Measurements from ENCODE around the gene MST1R. TPM values are rescaled to one million over a fixed set of nuclear protein-coding genes. Genes with fewer than 3 reads are reported as not detected.

The MST1R gene
- total RNA-seq, 1 donor from 2014 or later: 1.6 TPM

DNA sequence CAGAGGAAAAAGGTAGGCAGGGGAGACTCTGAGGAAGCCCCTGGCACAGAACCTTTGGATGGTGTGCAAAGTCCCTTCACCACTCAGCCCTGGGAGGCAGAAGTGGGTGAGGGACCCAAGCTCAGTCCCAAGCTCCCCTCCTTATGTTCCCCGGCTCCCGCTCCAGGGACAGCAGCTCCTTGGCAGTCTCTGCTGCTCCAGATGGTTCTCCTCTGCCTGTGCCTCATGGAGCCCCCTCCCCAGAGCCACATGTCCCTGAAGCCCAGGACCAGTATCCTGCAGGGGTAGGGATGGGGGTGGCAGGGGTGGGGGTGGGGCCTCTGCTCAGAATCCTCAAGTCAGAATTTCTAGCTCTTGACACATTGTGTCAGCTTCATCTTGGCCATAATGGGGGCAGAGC, 26.0 kb downstream of the MST1R start:
- DNase-seq (ENCODE audit: low read depth): no peak

DNA sequence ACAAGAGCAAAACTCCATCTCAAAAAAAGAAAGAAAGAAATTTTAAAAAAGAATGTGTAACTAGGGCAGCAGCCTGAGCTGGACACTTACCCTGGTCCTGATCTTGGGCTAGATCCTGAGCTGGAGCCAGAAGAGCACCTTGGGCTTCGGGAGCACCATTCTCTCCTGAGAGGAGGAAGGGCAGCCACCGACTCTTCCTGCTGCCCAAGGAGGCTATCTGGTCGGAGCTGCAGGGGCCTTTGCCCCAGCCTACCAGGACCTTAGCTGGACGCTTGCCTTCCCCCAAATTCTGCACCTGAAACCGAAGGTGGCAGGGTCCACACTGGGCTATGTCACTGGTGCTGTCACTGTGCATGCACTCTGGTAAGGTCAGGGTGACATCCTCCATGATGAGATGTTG, 27.1 kb downstream of the MST1R start:
- DNase-seq (ENCODE audit: low read depth): no peak

DNA sequence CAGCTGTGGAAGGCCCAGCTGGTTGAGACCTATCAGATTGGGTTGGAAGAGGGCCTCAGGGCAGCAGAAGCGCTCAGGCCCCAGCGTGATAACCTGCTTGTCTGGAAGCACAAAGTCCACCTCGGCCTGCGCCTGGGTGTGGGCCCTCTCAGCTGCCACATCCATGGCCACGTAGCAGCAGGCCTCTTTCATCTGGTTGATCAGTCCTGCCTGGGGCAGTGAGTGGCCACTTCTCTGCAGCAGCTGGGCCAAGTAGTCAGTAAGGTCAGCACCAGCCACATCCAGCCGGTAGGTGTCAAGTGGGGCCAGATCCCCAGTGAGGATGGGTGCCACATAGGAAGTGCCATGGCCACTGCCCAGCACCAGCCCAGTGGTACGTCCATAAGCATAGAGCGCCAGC, 30.1 kb downstream of the MST1R start:
- DNase-seq (ENCODE audit: low read depth): no peak

DNA sequence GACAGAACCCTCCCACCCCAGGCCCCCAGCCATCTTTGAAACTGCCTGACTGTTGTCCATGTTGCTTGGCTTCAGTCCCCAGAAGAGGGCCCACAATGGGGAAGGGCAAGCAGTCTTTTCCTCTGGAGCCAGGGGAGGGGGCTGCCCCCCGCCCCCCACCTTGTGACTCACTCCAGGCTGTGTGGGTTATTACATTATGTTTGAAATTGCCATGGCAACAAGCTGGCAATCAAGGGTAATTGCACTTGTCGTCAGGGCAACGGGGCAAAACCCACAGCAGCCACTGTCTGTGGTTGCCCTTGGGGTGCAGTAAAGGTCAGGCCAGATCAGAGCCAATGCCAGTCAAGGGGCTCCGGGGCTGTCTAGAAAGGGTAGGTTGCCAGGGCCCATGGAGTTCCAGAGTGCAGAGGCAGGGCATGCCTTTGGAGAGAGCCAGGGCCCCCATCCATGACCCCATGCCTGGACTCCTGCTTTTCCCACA, 30.8 kb downstream of the MST1R start:
- peak; percentile 66 for DNase-seq (ENCODE audit: low read depth)

DNA sequence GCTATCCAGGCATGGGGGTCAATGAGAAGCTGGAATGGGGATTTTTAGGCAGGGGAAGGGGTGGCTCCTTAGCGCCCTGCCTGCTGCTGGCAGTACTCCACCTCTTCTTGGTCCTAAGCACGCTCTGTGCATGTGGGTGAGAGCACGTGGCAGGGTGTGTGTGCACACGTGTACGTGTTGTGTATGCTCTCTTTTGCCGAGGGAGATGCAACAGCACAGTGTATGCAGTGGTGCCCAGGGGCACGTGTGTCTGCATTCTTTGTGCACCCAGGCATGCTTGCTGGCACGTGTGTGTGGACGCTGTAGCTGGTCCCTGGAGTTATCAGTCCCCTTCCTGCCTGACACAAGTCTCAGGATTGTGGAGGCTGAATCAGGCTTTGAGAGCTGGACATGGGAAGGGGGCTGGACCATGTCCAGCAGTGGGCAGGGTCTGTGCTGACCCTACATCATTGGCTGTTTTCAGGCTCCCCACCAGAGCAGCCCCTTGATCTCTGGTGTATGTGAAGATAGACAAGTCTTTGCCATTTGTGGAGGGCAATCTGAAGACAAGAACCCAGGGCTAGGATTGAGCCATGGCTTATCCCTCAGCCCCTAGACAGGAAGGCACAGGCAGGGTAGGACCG, 32.0 kb downstream of the MST1R start:
- DNase-seq (ENCODE audit: low read depth): no peak

DNA sequence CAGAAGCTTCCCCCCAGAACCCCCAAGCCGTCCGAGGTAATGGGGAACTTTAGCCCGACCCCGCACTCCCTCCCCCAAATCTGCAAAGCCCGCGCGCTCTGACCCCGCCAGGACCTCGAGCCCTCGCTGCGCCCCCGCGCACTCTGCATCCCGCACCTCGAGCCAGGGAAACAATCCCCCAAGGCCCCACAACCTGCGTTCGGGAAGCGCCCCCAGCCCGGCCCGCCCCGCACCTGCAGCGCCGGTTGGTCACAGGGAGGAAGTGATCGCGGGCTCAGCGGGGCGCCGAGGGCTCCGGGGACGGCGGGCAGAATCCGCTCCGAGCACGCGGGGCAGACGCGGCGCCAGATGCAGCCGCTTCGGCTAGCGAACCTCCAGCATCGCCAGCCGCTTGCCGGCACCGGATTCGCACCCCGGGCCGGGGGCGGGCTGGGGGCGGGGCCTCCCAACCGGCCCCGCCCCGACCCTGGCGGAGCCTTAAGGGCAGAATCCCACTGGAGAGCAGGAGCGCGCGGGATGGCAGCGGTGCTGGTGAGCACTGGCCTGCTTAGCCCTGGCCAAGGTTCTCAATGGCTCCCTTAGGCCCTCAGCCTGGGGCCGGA, 34.0 kb downstream of the MST1R start, which contains the start of gene CAMKV:
TSS of gene CAMKV (minus strand) at position 382 of the 602 bp plus-strand sequence. CDS start 7,518 bp downstream, outside the sequence.
- DNase-seq (ENCODE audit: low read depth): no peak

DNA sequence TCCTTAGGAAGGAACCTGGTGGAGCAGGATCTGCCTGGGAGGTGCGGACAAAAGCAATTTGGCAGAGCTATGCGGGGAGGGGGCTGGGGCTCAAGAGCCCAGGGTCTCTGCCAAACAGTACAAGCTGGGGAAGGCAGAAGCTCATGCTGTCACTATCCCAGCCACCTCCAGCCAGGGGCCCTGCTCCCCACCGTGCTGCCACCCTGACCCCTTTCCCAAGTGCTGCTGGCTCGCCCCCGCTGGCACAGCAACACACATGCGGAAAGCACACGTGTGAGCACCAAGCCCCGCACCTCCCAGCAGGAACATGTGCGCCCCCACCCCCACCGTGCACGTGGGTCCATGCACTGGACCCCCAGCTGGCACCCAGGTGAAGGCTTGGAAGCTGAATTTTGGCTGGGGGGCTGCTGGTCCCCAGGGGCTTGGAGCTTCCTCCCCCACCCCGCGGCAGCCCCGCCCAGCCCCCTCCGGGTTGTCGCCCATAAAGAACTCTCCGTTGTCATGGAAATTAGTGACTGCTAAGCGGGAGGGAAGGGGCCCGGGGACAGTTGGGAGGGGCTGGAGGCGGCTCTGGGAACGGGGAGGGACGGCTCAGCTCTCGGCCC, 34.7 kb downstream of the MST1R start:
- DNase-seq (ENCODE audit: low read depth): no peak

DNA sequence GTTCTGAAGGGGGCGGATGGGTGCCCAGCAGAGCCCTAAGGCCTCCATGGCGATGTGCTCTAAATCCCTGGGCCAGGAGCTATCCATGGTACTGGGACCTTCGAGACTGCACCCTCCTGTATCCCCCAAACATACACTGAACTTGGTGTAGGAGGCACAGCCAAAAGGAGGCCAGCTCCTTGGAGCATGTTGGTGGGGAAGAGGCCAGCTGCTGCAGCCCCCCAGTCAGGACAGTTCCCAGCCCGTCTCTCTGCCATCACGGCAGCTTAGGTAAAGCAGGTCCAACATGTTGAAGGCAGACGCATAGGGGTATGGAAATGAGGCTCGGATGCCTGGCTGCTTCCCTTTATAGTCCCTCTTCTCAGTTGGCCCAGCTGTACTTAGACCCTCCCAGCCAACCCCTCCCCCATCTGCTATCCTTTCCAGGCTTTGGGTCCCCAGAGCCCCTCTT, 35.8 kb downstream of the MST1R start:
- DNase-seq (ENCODE audit: low read depth): peak; percentile 31

DNA sequence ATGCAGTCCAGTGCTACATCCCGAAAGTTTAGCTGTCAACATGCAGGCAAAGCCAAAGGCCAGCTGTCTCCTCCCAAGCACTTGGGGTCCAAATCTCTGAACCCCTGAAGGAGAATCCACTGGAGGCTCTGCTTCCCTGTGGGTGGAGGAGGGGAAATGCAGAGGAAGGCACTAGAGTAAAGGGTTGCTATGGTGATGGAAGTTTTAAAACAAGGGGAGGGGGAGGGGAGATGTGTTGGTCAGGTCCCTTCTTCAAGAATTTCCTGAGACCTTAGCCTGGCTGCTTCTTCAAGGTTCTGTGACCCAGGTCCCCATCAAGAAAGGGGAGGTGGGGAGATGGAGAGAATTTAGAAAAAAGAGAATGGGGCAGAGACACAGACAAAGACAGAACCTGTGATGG, 36.3 kb downstream of the MST1R start:
- no peak for DNase-seq (ENCODE audit: low read depth)

DNA sequence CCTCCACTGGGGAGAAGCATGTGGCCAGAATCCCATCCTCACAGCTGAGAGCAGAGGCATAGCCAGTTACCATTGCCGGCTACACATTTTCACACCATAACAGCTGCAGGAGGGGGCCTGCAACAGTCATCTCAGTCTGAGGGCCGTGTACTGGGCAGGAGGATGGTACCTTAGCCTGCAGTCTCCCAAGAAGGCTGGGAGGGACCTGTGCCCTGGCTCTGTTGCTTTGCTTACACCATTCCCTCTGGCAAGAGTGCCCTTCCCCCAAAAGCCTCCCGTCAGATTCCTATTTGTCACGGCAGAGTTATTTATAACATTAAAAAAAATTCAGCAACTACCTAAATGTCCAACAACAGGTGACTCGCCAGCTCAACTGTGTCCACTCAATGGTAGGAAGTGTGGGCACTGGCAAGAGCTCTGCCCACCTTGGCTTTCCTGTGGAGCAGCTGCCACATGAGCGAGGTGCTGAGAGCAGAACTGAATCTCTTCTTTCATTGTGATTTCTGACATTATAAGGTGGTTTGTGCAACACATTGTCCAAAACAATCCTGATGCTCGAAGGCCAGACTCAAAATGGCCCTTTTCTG, 38.4 kb downstream of the MST1R start:
- DNase-seq (ENCODE audit: low read depth): no peak

DNA sequence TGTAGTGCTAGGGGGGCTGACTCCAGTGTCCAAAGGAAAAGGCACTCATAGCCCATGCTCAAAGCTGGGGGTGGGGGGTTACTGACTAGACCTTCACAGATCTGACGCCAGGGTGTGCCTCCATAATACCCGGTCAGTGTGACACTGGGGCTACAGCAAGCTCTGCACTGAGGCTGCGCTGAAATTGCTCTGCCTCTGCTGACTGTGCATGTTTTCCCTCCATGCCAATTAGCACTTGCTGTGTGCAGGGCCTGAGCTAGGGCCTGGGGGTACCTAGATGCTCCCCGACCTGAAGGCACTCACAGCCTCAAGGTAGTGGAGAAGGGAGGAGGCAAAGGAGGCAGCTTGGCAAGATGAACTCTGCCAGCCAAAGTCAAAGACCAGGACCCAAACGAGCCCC, 39.2 kb downstream of the MST1R start:
- no peak for DNase-seq (ENCODE audit: low read depth)

DNA sequence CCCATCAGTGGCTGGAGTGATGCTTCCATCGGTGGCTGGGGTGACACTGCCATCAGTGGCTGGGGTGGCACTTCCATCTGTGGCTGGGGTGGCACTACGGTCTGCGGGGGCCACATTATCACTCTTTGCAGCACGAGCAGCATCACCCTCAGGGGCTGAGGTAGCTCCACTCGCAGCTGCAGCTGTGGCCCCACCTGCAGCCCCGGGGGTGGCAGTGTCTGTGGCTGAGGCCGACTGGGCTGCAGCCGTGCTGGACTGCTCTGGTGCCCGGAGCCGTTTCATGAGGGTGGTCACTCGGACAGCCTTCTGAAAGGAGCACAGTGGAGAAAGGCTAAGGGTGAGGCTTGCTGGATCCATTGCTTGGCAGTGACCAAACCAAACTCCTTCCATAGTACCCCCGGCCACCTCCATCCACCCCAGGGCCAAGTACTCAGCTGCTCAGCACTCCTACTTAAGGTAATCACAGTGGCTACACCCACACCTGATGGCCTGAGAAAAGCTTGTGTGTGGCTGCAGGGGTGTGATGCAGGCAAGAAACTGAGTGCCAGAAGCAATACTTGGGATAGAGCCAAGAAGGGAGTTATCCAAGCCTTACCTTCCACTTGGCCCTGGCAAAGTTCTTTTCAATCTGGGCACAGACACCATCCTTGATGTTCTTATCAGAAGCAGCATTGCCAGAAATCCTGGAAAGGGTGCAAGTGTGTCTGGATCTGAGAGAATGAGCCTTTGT, 43.9 kb downstream of the MST1R start:
- DNase-seq (ENCODE audit: low read depth): no peak

DNA sequence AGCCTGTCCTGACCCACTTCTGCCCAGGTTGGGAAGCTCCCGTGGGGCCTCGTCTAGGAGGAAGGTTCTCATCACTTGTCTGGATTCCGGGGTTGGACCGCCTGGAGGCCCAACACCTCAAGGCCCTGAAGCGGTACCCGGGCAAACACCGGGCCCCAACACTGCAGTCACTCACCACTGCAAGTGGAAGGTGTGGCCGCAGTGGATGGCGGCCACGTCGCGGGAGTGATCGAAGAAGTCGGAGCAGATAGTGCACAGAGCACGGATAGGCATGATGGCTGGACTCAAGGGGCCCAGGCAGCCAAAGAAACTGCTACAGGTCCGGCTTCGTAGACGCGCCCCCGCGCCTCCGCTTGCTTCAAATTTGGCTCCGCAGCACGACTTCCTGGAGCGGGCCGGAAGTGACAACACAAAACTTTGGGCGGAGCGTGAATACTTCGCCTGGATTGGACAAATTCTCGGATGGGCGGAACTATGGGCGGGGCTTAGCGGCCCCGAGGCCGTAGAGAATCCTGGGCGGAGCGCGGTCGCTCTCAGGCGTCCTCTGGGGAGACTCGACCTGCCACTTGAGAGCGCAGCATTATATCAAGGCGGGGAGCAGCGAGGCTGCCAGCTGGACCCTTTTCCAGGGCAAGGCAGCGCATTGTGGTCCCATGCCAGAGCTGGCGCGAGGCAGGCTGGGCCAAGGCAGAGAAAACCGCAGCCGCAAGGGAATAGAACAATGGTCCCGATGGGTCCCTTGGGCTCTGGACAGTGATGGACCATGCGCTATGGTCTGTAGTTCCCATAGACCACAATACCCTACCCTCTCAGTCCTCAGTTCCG, 47.3 kb downstream of the MST1R start, which contains the start of gene TRAIP:
TSS of gene TRAIP (minus strand) at position 384 of the 825 bp plus-strand sequence. CDS start at position 273, 111 bp downstream.
- peak; percentile 86 for DNase-seq (ENCODE audit: low read depth)

DNA sequence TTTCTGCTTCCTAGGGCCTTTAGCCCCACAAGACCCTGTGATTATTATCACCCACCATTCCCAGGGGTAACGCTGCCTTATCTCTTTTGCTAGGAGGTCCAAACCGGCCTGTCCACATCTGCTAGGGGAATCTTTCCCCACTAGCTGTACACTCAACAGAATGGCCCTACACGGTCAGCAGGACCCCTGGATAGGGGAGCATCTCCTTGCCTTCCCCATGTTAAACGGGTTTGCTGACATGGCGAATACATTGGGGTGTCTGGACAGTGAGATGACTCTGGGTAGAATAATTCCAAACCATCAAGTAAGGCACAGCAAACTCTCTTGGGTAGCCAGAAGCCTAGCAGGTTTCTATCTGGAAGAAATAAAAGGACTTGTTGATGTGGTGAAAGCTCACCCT, 48.0 kb downstream of the MST1R start:
- no peak for DNase-seq (ENCODE audit: low read depth)

DNA sequence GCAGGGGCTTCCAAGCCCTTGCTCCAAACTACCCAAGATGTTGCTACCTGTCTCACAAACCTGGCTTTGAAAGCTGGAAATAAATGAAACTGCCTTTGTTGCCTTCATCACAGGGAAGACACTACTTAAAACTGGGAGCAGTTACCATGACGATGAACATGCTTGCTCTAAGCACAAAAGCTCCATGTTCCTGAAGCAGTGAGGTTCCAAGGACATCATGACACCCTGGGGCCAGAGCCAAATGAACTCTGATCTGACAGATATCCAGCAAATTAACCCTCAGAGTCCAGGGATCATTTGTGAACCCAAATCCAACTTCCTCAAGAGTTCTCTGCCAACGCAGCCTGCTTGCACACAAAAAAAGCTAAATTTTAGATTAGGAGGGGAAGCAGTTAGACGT, 58.0 kb downstream of the MST1R start:
- DNase-seq (ENCODE audit: low read depth): no peak

DNA sequence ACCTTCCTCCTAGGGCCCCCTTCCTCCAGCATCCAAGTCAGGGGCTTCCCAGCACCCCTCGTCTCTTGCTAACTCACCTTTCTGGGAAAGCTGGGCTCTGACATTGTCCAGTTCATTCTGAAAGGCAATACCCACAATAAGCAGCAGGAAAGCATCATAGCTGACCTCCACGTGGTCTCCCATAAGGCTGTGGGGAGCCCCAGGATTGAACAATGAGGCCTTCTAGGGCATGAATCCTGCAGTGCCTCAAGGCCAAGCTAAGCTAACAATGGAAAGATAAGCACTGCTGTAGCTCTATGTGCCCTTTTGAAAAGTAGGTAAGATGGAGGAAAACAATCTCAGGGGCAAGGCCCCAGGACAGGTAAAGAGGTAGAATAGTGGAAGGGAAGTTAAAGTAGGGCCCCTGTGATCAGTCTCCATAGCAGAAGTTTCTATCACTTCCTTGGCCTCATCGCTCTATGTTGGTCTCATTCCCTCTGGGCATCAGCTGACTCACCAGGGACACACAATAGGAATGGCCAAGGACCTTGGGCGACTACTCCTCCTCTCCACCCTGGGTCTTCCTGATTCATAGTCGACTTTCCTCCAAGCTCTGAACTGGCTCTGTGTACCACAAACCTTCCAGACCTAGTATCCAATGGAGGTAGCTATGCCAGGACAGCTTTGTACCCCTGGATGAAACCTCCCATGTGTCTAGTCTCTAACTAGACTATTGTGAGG, 59.0 kb downstream of the MST1R start:
- no peak for DNase-seq (ENCODE audit: low read depth)

DNA sequence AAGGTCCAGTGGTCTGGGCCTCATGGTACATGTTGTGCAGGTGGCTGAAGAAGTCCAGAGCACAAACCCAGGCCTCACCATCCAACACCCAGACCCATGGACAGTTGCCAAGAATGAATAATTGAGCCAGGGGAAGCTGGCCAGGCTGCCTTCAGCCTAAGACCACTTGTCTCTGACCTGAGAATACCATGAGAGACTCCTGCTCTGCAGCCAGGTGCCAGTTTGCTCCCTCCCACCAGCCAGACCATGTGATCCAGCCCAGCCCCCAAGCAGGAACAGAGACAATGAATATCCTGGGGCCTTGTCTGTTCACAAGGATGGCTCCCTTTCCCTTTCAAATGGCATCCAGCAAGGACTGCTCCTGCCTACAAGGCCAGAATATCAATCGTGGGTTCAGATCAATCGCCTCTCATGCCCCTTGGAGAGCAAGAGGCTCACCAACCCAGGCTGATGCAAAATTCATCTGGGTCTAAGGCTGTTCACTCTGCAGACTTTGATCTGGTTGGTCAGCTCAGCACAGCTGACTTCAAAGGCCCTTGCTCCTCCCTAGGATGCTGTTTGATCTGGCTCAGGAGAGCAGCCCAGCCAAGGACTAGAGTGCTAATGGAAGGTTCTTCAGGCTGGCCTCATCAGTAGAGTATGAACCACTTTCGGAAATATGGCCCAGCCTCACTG, 60.7 kb downstream of the MST1R start:
- no peak for DNase-seq (ENCODE audit: low read depth)

DNA sequence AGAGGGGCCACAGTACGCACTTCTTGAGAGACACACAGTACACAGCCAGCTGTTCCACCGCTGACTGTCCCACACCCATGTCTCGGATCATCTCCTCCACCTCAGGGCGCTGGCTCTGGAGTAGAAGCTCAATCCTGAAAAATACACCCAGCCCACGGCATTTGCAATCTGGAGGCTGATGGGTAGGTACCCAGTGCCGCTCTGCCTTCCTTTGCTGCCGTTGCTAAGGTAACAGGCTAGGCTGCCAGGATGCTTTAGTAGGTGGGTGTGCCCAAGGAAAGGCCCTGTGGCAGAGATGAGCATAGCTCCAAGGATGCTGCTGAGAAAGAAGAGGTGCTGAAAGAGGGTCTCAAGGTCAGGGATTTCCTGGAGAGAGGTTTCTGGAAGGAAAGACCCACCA, 61.9 kb downstream of the MST1R start:
- DNase-seq (ENCODE audit: low read depth): no peak

DNA sequence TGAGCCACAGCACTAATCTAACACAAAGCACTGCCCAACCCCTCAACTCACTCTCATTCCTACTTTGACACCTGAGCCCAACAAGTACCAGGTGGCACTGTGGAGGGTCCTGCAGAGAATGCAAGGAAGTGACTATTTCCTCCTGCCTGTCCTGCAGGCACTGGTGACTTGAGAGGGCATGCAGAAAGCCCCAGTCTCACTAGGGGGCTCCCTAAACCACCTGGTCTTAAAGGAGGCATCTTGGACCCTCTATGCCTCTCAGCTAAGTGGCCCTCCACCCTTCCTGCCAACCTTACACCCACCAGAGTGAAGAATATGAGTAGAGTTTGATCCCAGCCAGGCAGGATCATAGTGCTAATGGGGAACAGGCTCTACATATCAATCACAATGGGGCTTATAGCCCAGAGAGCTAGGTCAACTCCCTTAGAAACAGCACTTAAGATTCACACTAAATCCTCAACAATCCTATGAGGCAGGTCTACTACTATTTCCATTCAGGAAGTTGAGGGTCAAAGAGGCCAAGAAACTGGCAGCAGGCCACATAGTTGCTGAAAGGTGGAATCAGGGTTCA, 62.5 kb downstream of the MST1R start:
- DNase-seq (ENCODE audit: low read depth): peak; percentile 22
